GM12878 (cell line): ENCODE measurements around the gene VGF. TPM values are rescaled to one million over a fixed set of nuclear protein-coding genes. Genes with fewer than 3 reads are reported as not detected.
A peak's percentile ranks its signal among the peaks of the same experiment; 100 is the strongest.

Experiments used
- ATF7 ChIP-seq: fragments of 450-650 bp; IDR thresholded peaks from 2 replicates; pipeline ENCODE4 v1.6.1; 2016; ENCODE audit warnings: low read depth, mild to moderate bottlenecking
- BRCA1 ChIP-seq: IDR thresholded peaks from 2 replicates; pipeline ENCODE4 v1.6.1; 2011; ENCODE audit warnings: low read depth, low read length, improper control_type of control experiment
- CHD4 ChIP-seq: fragments of 200-600 bp; sonication (generic); IDR thresholded peaks from 2 replicates; pipeline ENCODE4 v1.6.1; 2016; ENCODE audit warnings: mild to moderate bottlenecking
- CREB1 ChIP-seq: IDR thresholded peaks from 2 replicates; pipeline ENCODE4 v1.6.1; 2012; ENCODE audit warnings: low read depth, mild to moderate bottlenecking, inconsistent platforms
- FOS ChIP-seq: IDR thresholded peaks from 3 replicates; pipeline ENCODE4 v1.6.1; 2011; ENCODE audit warnings: borderline replicate concordance; ENCODE audit not compliant: insufficient read length; ENCODE audit errors: extremely low read depth
- HDAC2 ChIP-seq: fragments of 200-600 bp; sonication (generic); IDR thresholded peaks from 2 replicates; pipeline ENCODE4 v1.6.1; 2017
- IKZF2 ChIP-seq, 2 experiments: fragments of 450-650 bp; IDR thresholded peaks; 2 replicates each; pipeline ENCODE4 v1.6.1; 2017; ENCODE audit warnings: mild to moderate bottlenecking in 2 of 2, moderate library complexity in 2 of 2
- KAT2A ChIP-seq: conservative IDR thresholded peaks from 2 replicates; pipeline ENCODE4 v1.6.1; 2011; ENCODE audit warnings: low read depth, low read length; ENCODE audit not compliant: control insufficient read depth
- KDM1A ChIP-seq: fragments of 200-600 bp; sonication (generic); IDR thresholded peaks from 2 replicates; pipeline ENCODE4 v1.6.1; 2016; ENCODE audit warnings: borderline replicate concordance
- MEF2B ChIP-seq: fragments of 450-650 bp; IDR thresholded peaks from 2 replicates; pipeline ENCODE4 v1.6.1; 2018; ENCODE audit warnings: mild to moderate bottlenecking, moderate library complexity; ENCODE audit not compliant: partially characterized antibody, poor library complexity, severe bottlenecking
- MTA3 ChIP-seq: IDR thresholded peaks from 2 replicates; pipeline ENCODE4 v1.6.1; 2012; ENCODE audit warnings: low read length, inconsistent platforms, borderline replicate concordance
- MYB ChIP-seq: fragments of 150-350 bp; IDR thresholded peaks from 2 replicates; pipeline ENCODE4 v1.6.1; 2014; ENCODE audit warnings: mild to moderate bottlenecking, low read depth, low read length, borderline replicate concordance
- NBN ChIP-seq: fragments of 450-650 bp; IDR thresholded peaks from 2 replicates; pipeline ENCODE4 v1.6.1; 2016
- NFIC ChIP-seq: IDR thresholded peaks from 2 replicates; pipeline ENCODE4 v1.6.1; 2012; ENCODE audit warnings: low read depth, mild to moderate bottlenecking, inconsistent platforms, low read length, moderate library complexity
- NFXL1 ChIP-seq: fragments of 450-650 bp; IDR thresholded peaks from 2 replicates; pipeline ENCODE4 v1.6.1; 2017; ENCODE audit warnings: antibody characterized with exemption, mild to moderate bottlenecking, borderline replicate concordance
- NKRF ChIP-seq: fragments of 450-650 bp; conservative IDR thresholded peaks from 2 replicates; pipeline ENCODE4 v1.6.1; 2017; ENCODE audit warnings: mild to moderate bottlenecking, moderate library complexity
- NR2C1 ChIP-seq: fragments of 450-650 bp; IDR thresholded peaks from 2 replicates; pipeline ENCODE4 v1.6.1; 2017; ENCODE audit warnings: antibody characterized with exemption, mild to moderate bottlenecking, moderate library complexity
- NR2F1 ChIP-seq: fragments of 450-650 bp; conservative IDR thresholded peaks from 2 replicates; pipeline ENCODE4 v1.6.1; 2017; ENCODE audit warnings: mild to moderate bottlenecking
- POLR2A ChIP-seq: IDR thresholded peaks from 2 replicates; pipeline ENCODE4 v1.6.1; 2011; ENCODE audit warnings: low read depth, mild to moderate bottlenecking, low read length
- POLR2AphosphoS2 ChIP-seq: IDR thresholded peaks from 2 replicates; pipeline ENCODE4 v1.6.1; 2011; ENCODE audit warnings: low read depth, mild to moderate bottlenecking, low read length, improper control_type of control experiment, moderate library complexity
- RAD21 ChIP-seq: IDR thresholded peaks from 2 replicates; pipeline ENCODE4 v1.6.1; 2011; ENCODE audit warnings: mild to moderate bottlenecking, low read depth, low read length, moderate library complexity; ENCODE audit not compliant: insufficient read depth
- RAD51 ChIP-seq: fragments of 450-650 bp; IDR thresholded peaks from 2 replicates; pipeline ENCODE4 v1.6.1; 2016; ENCODE audit warnings: moderate library complexity, mild to moderate bottlenecking, inconsistent platforms
- RUNX3 ChIP-seq: IDR thresholded peaks from 2 replicates; pipeline ENCODE4 v1.6.1; 2012; ENCODE audit warnings: low read length, inconsistent platforms
- STAT3 ChIP-seq: IDR thresholded peaks from 2 replicates; pipeline ENCODE4 v1.6.1; 2011; ENCODE audit warnings: low read depth, low read length, improper control_type of control experiment
- TAF1 ChIP-seq: IDR thresholded peaks from 2 replicates; pipeline ENCODE4 v1.6.1; 2011; ENCODE audit warnings: mild to moderate bottlenecking, low read depth, low read length, borderline replicate concordance
- TCF12 ChIP-seq: IDR thresholded peaks from 2 replicates; pipeline ENCODE4 v1.6.1; 2011; ENCODE audit warnings: low read depth, mild to moderate bottlenecking, low read length
- ZBED1 ChIP-seq: IDR thresholded peaks from 2 replicates; pipeline ENCODE4 v1.6.1; 2016; ENCODE audit warnings: borderline replicate concordance
- ZBTB40 ChIP-seq: fragments of 450-650 bp; IDR thresholded peaks from 2 replicates; pipeline ENCODE4 v1.6.1; 2016; ENCODE audit warnings: mild to moderate bottlenecking, moderate library complexity, borderline replicate concordance
- ZSCAN29 ChIP-seq: fragments of 450-650 bp; IDR thresholded peaks from 2 replicates; pipeline ENCODE4 v1.6.1; 2017; ENCODE audit warnings: mild to moderate bottlenecking, moderate library complexity
- polyA plus RNA-seq, 11 experiments: library from polyadenylated mRNA; depleted of rRNA in 4 of 11; unstranded in 6 of 11; stranded (reverse) in 5 of 11; fragments of >200 nt; fragmentation: Nextera tagmentation in 4 of 11; fragmentation: Illumina TruSeq in 1 of 11; extraction: Ambion mirVana in 4 of 11; extraction: Trizol in 1 of 11; gene quantifications; 1 replicate in 1 of 11; 2 replicates in 10 of 11; pipeline versions ENCODE4 v1.2.1 to v1.2.3, GENCODE V29; 2011 to 2016; ENCODE audit warnings: inconsistent platforms in 2 of 11, missing spikeins in 2 of 11, low read depth in 1 of 11
- total RNA-seq, 4 experiments: library from RNA; depleted of rRNA in 3 of 4; stranded (reverse); fragments of >200 nt in 3 of 4; fragmentation: Illumina TruSeq in 1 of 4; extraction: Trizol in 1 of 4; gene quantifications; 2 replicates each; pipeline versions ENCODE4 v1.2.1 to v1.2.3, GENCODE V29; 2013 to 2021

The VGF gene
- total and polyA plus RNA-seq, 10 of the 15 experiments (the other 5 are each of a cell fraction or from before 2014, with no cell fraction given), result 0.09 to 0.25 (median 0.17) TPM; not detected in 6

DNA sequence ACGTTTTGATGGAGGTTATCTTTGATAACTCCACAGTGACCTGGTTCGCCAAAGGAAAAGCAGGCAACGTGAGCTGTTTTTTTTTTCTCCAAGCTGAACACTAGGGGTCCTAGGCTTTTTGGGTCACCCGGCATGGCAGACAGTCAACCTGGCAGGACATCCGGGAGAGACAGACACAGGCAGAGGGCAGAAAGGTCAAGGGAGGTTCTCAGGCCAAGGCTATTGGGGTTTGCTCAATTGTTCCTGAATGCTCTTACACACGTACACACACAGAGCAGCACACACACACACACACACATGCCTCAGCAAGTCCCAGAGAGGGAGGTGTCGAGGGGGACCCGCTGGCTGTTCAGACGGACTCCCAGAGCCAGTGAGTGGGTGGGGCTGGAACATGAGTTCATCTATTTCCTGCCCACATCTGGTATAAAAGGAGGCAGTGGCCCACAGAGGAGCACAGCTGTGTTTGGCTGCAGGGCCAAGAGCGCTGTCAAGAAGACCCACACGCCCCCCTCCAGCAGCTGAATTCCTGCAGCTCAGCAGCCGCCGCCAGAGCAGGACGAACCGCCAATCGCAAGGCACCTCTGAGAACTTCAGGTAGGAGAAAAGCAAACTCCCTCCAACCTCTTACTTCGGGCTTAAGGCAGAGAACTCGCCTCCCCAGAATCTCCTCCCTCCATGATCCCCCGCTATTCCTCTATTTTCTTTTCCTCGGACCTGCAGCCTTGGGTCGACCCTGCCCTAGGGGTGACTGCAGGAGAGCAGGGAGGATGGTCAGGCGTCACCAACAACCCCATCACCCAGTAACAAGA lies 38.5 kb downstream of the VGF start, which contains the start of gene SERPINE1 (continued):
- no peak for TF ChIP-seq ZBTB40
- no peak for TF ChIP-seq FOS
- no peak for TF ChIP-seq BRCA1
- TF ChIP-seq RAD51, result no peak
- TF ChIP-seq TAF1, result no peak
- TF ChIP-seq POLR2AphosphoS2, result no peak
- 0 out of 2 replicates have a peak, but pooled peaks have one; percentile 27 for TF ChIP-seq CREB1
- TF ChIP-seq ZBED1, result no peak
- peak; percentile 86 for TF ChIP-seq NR2F1
- no peak for TF ChIP-seq MTA3
- TF ChIP-seq TCF12, result 0 out of 2 replicates have a peak, but pooled peaks have one; percentile 54
- TF ChIP-seq NBN, result no peak
- TF ChIP-seq NR2C1, result no peak
- no peak for TF ChIP-seq NFIC
- TF ChIP-seq ATF7, result peak; percentile 54; the same call in 1 of the 2 replicates
- no peak for TF ChIP-seq STAT3
- TF ChIP-seq KDM1A, result no peak
- TF ChIP-seq MYB, result no peak
- no peak for TF ChIP-seq ZSCAN29
- no peak for TF ChIP-seq CHD4
- peak; percentile 51 for TF ChIP-seq RUNX3
- no peak for TF ChIP-seq KAT2A
- peak in 1 of 2 experiments; percentile 15; a peak in 2 of 4 replicates for TF ChIP-seq IKZF2 (IDR thresholded peaks at IDR 0.05)
- TF ChIP-seq RAD21, result no peak
- TF ChIP-seq POLR2A, result peak; percentile 71
- TF ChIP-seq MEF2B, result no peak
- TF ChIP-seq NKRF, result no peak
- TF ChIP-seq HDAC2, result no peak
- no peak for TF ChIP-seq NFXL1
